Activated naive CD4-positive, alpha-beta T cell (primary cell): ENCODE data around the gene SMAD5.

Experiments
- DNase-seq, 4 experiments: peaks; one replicate each; lab custom pipeline; 2025; lab: John Stamatoyannopoulos, UW

SMAD5 gene

DNA sequence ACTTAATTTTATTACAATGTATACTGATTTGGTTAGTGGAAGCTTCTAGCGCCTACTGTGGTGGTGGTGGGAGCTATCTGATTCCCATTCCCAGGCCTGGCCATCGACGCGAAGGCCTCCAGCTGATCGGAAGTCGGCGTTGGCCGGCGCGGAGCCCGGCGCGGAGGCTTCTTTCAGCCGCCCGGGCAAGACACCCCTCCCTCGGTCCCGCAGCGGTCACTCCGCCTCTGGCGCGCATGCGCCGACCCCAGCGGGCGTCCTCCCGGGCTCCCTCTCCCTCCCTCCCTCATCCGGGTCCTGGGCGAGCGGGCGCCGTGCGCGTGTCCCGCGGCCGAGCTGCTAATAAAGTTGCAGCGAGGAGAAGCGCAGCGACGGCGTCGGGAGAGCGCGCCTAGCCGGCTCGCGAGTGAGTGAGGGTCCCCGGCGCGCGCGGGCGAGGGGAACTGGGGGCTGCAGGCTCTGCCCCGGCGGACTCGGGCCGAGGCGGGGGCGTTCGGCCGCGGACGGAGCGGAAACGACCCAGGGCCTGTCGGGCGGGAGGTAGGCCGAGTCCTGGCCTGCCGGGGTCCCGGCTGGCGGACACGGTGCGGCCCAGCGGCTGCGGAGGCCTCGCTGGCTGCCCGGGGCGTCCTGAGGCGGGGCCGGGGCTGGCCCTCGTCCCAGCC is at the start of gene SMAD5:
Gene SMAD5, plus strand, starts transcription at position 289 of the 665 bp plus-strand sequence. CDS start 20,916 bp downstream, outside the sequence.
- DNase-seq, result peak; percentile 7 to 39 (median 8)

DNA sequence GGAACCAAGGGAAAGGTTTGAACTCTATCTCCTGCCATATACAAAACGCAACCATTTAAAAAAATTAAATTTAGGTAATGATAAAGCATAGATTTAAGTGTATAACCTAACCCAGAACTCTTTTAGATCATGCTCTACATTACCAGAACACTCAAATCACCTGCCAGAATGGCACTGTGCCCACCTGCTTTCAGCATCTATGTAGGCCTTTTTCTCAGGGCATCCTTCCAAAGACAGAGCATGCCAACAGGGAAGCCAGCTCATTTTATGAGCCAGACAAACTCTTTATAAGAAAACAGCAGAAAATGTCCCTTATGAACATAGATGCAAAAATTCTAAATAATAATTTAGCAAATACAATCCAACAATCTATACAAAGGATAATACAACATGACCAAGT is 47.9 kb upstream of the SMAD5 start:
- no peak for DNase-seq

DNA sequence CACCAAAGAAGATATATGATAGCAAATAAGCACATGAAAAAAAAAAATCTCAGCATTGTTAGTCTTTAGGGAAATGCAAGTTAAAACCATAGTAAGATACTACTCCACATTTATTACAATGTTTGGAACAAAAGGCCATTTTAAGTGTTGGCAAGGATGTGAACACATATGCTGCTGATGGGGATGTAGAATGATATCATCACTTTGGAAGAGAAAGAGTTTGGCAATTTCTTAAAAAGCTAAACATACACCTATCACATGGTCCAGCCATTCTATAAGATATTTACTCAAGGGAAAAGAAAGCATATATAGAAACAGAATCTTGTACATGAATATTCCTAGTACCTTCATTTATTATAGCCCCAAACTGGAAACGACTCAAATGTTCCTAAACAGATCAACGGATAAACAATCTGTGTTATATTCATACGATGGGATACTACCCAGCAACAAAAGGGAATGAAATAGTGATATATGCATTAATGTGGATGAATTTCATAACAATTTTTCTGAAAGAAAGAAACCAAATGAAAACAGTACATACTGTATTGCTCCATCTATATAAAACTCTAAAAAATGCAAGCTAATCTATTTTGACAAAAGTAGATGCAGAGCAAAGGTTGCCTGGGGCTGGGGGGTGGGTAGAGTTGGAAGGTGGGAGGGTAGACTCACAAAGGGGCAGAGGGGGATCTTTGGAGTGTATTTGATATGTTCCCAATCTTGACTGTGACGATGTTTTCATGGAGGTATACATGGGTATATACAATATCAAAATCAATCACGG is 45.7 kb upstream of the SMAD5 start:
- no peak for DNase-seq

DNA sequence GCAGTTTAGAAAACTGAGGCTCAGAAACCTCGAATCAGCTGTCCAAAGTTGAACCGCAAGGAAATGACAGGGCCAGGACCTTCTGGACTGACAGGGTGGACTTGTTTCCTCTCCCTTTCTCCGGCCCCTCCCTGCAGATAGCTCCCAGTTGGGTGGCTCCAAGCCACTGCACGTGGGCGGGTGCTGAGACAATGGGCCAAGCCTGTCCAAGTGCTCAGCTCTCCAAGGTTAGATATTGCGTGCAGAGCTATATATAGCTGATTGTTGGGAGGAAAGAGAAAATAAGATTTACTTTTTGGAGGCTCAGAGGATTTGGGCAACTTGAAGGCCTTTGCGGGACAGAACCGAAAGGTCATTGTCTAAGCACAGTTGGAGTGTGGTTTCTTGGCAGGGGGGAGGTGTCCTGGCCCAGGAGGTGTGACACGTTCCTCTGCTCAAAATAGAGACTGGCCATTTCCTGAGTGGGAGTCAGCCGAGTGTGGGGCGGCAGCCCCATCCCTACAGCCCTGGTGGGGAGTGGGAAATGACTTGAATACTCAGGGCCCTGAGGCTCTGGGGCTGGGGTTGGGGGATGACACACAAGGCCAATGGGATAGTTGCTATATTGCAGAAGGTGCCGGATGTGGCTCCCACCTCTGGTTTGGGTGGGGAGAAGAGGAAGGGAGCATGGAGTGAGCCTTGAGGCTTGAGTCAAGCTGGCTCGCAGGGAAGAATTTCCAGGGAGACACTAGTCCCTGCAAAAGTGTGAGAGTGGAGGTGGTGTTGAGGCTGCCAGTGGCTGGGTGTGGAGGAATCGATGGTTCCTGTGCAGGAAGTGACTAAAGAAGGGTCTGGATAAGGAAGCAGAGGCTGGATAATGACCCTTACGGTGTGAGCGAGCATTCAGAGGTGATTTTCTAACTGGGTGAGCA is 44.4 kb upstream of the SMAD5 start:
- DNase-seq, result no peak

DNA sequence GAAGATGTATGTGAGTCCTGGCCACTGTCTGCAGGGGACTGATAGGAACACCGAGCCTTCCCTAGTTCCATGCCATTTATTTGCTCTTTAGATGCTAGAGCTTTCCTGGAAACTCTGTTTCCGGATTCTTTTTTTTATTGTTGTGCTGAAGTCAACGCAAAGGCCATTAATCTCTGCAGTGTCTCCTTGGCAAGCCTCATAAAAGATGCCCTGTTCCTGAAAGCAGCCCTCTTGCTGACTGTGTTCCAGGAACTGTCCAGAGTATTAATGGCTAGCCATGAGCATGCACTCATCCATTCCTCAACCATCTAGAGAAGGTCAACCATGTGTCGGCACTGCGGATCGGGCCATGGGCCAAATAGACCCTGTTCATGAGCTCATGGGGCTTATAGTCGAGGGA is 42.9 kb upstream of the SMAD5 start:
- no peak for DNase-seq

DNA sequence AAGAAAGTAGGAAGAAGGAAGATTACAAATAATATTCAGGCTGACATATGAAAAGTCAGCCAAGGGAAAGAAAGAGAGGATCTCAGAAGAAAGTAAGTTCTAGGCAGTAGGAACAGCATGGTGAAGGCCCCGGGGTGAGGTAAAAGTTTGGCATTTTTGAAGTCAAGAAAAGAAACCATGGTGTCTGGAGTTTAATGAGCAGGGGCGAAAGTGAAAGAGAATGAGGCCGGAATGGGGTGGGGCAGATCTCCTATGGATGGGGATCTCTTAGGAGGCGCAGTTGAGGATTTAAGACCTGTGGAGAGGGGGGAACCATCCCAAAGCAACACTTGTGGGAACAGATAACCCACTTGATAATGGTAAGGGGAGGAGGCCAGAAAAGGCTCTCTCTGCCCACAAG is 42.3 kb upstream of the SMAD5 start:
- no peak for DNase-seq

DNA sequence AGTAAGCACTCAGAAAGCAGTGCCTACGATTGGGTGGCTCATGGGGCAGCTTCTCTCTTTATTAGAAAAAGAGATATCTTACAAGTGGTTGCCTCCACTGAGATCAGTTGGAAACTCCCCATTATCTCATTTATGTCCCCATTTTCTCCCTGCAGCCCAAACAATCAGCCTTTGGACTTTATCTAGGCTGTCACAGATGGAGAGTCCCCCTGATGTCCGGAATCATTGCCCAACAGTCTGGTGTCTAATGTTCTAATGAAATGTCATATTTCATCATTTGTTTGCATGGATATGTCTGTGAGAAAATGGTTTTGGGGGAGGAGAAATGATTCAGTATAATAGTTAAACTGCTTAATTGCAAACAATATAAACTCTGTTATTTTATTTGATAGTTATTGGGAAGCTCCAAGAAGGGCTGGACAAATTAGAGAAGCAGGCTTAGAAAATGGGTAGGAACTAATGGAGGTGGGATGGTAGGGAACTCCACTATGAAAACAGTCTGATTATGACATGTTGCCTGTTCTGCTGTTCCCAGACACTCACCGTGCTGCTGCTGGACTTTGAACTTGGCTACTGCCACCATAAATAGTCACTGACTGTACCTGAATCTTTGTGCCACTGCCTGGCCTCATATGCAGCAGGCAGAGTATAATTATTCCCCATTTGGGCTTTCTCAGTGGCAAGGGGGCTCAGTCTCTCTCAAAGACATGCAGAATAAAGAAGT is 38.3 kb upstream of the SMAD5 start:
- no peak for DNase-seq

DNA sequence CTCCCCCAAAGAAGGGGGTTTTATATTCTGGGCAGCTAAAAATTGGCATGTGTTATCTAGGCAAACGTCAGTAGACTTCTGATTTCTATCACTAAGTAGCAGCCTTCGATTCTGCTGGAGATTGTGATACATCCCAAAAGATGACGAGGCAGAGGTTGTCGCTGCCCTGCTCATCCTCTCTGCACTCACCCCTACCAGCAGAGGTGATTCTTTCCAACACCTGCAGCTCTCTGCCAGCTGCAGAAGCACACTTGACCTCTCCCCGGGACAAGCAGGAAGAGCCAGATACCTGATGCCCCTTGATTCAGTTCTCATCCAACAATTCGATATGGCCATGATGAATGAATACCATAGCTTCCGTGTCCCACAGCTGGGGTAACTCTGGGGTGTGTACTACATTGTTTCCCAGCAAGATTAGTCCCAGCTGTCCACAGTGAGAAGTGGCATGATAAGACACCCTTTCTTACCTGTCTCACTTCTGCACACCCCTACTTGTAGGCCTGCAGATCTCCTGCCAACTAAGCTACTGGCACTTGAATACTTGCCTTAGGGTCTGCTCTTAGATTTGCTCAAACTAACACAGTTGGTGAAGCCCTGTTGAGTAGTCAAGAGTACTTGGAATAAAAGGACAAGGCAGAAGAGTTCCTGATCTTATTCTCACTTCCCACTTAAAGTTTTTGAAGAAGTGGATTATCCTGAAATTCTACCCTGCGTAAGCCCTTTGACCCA is 37.6 kb upstream of the SMAD5 start:
- DNase-seq, result no peak

DNA sequence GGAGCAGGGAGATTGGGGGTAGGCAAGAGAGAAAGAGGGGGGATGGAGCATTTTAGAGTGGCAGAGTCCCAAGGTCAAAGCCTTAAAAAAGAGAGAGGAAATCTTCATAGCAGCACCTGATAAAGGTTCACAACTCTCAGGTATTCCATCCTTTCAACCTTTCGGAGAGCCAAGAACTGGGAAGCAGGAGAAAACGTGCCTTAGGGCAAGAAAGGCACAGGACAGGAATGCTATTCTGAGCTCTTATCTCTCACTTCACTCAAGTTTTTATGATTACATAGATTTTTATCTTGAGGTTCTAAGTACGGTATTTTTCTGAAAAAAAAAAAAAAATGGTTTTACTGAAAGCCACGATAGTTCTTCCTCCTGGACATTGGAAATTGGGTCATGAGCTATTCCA is 34.5 kb upstream of the SMAD5 start:
- DNase-seq, result no peak

DNA sequence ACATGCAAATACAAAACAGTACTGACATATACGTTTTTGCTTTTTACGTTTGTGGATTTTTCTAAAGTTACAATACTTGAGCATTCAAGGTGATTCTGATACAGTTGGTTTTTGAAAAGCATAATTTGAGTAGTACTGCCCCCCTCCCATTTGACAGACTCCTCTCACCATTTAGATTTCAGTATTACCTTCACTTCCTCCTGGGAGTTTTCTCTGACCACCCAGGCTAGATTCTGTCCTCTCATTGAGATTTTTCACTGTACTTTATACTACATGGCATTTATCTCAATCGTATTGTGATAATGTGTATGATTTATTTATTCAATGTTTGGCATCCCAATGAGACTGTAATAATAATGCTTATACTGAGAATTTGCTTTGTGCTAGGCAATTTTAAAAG is 32.8 kb upstream of the SMAD5 start:
- DNase-seq, result no peak

DNA sequence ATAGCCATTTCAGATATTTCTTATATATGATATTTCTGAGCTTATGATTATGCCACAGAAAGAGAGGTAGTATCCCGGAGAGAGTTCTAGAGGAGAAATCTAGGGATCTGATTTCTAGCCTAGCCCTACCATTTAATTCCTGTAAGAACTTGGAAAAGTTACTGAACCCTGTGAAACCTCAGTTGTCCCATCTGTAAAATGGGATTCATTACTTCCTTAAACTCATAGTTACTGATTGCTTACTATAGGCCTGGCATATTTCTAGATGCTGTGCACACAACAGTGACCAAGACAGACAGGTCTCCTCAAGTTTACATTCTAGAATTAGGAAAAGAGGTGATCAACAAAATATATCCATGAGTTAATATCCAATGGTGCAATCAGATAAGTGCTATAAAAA is 30.8 kb upstream of the SMAD5 start:
- DNase-seq, result no peak

DNA sequence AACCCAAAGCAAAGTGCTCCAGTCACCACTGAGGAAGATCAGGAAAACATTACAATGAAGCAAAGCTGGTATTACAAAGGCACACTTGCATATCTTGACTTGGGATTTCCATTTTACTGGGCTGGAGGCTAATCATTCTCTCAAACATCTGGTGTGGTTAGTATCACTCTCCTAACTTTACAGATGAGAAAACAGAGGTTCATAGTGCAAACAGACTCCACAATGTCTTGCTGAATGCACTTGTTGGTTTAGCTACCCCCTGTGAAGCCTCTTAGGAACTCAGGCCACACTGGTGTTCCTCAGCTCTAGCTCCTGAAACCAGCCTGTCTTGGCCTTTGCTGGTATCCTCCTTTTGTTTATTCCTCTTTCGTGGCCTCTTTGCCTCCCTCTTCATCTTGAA is 29.5 kb upstream of the SMAD5 start:
- DNase-seq, result no peak

DNA sequence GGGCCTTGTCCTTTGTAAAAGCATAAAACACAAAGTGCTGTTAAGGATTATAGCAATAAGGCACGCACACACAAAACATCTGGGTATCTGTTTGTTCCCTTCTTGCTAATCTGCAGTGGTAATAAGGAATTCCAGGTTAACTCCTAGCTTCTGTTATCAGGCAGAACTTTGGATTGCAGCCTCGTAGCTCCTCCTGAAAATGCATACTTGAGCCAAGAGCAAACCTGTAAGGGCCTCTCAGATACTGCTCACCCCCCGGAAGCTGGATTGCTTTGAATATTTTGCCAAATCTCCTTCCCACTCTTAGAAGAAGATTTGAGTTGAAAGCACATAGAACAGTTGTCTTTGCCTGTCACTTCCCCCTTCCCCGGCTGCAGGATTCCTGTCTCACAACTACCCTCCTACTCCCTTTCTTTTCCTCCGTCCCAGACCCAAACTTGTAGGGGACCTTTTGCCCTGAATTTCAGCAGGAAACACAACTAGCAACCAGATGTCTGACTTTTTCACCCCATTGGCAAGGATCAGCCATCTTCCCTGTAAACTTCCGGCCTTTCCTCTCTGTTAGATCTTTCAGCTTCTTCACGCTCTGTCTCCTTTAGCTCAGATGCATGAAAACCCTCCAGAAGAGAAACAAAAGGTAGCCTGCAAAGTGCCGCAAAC is 28.2 kb upstream of the SMAD5 start:
- DNase-seq, result no peak

DNA sequence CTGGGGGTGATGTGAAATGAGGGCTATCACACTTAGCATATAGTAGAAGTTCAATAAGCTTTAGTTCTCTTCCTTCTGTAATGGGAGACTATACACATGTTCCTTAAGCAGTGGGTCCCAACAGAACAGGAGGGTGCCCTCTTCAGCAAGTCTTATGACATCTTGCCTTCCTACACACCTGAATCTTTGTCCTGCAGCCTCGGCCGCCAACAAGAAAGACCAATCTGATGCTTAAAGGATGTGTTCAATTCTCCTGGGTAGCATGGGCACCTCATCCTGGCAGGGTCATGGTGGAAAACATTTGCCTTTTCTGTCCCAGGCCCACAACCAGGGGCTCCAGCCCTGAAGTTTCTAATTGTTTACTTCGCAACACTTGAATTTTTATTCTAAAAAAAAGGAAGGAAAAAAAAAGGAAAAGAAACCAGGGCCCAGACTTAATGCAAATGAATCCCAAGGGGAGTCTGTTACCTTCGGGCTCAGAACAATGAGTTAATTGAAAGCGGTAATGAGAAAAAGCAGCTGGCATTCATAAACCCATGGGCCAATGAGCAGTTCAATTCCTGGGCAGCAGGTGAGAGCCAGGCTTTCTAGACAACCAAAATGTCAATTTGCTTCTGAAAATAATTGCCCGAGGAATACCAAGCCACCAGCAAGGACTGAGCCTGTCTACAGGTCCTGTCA is 26.2 kb upstream of the SMAD5 start:
- no peak for DNase-seq

DNA sequence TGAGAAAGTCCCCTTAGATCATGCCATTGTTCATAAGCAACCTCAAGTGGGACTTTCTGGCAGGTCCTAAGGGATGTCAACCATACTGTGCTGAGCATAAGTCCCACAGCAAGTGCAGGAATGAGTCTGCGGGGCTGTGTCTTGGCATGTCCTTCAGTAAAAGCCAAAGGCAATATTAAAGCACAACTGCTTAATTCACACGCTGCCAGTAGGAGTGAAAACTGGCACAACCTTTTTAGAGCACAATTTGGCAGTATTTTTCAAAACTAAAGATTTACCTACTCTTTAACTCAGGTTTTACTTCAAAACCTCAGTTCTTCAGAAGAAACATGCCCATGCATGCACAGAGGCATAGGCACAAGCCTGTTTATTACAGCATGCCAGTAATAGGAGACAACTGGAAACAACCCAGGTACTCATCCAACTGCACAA is 24.4 kb upstream of the SMAD5 start:
- DNase-seq, result no peak

DNA sequence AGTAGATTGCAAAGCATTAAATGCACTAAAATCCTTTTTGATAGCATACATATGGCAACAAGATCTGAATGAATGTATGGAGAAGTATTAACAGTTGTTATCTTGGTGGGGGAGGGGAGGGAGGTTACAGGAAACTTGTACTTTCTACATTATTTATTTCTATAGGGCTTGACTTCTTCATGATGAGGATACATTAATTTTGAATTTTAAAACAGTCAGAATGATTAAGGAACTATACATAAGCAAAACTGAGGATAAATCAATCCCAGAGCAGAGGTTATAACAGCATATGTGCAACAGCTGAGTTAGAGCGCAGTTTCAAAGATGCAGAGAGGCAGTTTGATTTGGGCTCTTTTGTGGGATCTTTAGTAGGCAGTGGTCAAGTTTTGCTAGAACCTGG is 23.9 kb upstream of the SMAD5 start:
- DNase-seq, result no peak

DNA sequence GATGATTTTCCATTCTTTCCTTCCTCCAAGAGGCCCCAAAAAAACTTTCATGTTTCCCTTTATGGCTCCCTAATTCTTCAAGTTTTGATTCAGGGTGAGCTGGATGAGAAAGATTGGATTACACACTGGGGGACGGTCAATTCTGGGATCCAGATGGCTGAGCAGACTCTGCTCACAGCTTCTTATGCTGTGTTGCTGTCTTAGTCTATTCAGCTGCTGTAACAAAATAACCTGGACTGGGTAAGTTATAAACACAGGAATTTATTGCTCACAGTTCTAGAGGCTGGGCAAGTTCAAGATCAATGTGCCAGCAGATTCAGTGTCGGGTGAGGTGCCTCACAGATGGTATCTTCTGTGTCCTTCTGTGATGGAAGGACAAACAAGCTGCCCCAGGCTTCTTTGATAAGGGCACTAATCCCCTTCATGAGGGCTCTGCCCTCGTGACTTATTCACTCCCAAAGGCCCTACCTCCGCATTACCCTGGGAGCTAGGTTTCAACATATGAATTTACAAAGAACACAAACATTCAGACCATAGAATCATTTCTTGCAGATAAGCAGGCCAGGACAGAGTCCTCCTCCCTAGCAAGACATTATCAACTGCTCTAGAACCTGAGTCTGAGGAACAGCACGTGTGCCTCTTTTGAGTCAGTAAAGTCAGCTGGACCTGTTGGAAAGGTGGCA is 23.1 kb upstream of the SMAD5 start:
- DNase-seq, result no peak

DNA sequence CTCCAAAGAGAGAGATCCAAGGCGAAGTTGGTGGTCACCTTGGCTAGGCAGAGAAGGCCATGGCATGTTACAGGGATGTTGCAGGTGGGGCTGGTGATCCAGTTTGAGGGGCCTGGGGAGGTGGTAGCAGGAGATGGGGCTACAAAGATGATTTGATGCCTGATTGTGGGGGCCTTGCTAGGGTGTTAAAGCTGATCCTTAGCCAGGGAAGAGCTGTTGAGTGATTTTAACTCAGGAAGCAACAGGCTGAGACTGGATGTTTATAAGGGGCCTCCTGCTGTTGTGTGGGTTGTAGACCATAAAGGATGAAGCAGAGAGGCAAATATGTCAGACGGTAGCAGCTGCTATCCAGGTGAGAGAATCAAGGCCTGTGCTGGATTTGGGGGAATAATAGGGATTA is 19.0 kb upstream of the SMAD5 start:
- DNase-seq, result no peak

DNA sequence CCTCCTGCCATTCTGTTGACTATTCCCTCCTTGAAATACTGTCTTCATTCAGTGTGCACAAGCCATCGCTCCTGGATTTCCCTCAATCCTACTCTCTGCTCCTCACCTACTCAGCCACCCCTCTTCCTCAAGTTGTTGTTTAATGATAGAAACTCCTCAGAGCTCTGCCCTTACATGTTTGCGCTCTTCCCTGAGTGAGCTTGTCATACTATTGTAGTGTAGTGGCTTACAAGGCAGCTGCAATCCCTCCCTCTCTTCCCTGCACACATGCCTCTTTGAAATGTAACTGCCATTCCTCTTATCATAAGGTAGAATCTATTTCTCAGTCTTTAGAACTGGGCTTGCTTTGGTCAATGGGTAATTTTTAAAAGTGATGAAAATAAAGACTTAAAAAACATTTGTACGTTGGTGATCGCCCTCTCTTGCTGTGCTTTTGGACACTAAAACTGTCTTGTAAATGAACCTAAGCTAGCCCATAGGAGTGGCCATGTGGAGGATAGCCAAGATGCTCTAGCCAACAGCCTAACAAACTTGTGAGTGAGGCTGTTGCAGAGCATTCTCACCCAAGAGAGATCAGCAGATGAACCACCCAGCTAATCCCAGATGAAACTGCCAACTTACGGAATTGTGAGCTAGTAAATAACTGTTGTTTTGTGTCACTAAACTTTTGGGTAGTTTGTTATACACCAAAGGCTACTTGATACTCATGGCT is 18.1 kb upstream of the SMAD5 start:
- DNase-seq, result no peak
